Sigmoid colon (tissue), 4 donors: ENCODE measurements around the gene KIDINS220.

Experiments used
- CTCF ChIP-seq, 4 experiments: fragments of 450-650 bp in 3 of 4; fragments of 200-600 bp in 1 of 4; IDR thresholded peaks; one replicate each; pipeline ENCODE4 v1.5.1; 2016 to 2019; ENCODE audit warnings: antibody characterized with exemption in 4 of 4, mild to moderate bottlenecking in 3 of 4, moderate library complexity in 2 of 4
- EP300 ChIP-seq, 4 donors: sonication (generic); formaldehyde crosslinking; IDR thresholded peaks; one replicate each; pipeline ENCODE4 v1.6.1; 2017; ENCODE audit warnings: antibody characterized with exemption in 4 of 4
- POLR2AphosphoS5 ChIP-seq, 4 donors: sonication (generic); formaldehyde crosslinking; IDR thresholded peaks; one replicate each; pipeline ENCODE4 v1.6.1; 2017; ENCODE audit warnings: antibody characterized with exemption in 4 of 4

GRCh38 chr2:8821276-8822217 is 15.9 kb downstream of the KIDINS220 start:
- TF ChIP-seq CTCF (IDR thresholded peaks at IDR 0.05) (no peak), POLR2AphosphoS5 (IDR thresholded peaks at IDR 0.05) (peak; percentile 58 to 79 (median 74)), EP300 (IDR thresholded peaks at IDR 0.05) (peak in 3 of 4 donors; percentile 10 to 61 (median 29))
